IgD-negative memory B cell (primary cell): ENCODE measurements around the gene GABBR2. TPM values are rescaled to one million over a fixed set of nuclear protein-coding genes. Genes with fewer than 3 reads are reported as not detected.

Experiments used
- H3K27ac Mint-ChIP-seq, 3 donors: one replicate each; pipeline ENCODE4 v1.8.0; 2020 to 2022; ENCODE audit warnings: mild to moderate bottlenecking in 3 of 3, mixed read lengths in 3 of 3, moderate library complexity in 1 of 3
- H3K27me3 Mint-ChIP-seq: one replicate; pipeline ENCODE4 v1.8.0; 2021; ENCODE audit warnings: mixed read lengths
- H3K36me3 Mint-ChIP-seq: one replicate; pipeline ENCODE4 v1.8.0; 2020; ENCODE audit warnings: mild to moderate bottlenecking, mixed read lengths
- H3K4me1 Mint-ChIP-seq, 3 donors: one replicate each; pipeline ENCODE4 v1.8.0; 2020 to 2022; ENCODE audit warnings: mixed read lengths in 3 of 3, mild to moderate bottlenecking in 1 of 3
- H3K4me3 Mint-ChIP-seq, 4 donors: one replicate each; pipeline ENCODE4 v1.8.0; 2020 to 2022; ENCODE audit warnings: mild to moderate bottlenecking in 4 of 4, mixed read lengths in 4 of 4, moderate library complexity in 3 of 4
- H3K9me3 Mint-ChIP-seq, 3 donors: one replicate each; pipeline ENCODE4 v1.8.0; 2020 to 2021; ENCODE audit warnings: mixed read lengths in 3 of 3, mild to moderate bottlenecking in 1 of 3
- polyA plus RNA-seq: library from polyadenylated mRNA; unstranded; fragments of 300-500 nt; fragmentation: Illumina TruSeq; gene quantifications from one replicate; pipeline ENCODE4 v1.2.3, GENCODE V29; 2021

The GABBR2 gene
- polyA plus RNA-seq, 1 donor from 2014 or later = not detected

DNA sequence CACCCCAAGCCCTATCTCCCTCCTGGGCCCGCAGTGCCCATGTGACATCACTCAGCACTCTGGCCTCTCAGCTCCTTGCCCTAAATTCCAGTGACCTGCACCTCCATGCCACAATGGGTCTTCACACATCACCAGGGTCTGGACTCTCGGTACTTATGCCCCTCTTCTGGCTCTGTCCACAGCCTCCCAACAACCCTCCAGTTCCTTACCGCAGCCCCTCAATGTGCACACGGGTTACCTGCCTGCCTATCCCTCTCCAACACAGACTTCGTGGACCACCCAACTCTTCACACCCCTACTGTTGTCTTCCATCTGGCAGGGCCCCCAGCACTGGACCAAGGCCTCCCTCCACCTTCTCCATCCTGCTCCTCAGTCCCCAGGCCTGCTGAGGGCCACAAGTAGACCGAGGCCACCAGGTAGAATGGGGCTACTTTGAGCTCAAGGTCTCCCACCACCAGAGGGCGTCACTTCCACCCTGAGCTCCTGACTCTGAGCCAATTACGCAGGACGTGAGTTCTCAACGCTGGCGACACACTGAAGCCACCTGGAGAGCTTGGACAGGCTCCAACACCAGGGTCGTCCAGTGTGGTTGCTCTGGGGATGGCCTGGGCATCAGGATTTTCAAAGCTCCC lies 172.1 kb downstream of the GABBR2 start:
- H3K4me1 Mint-ChIP-seq = no peaks in the 10 kb centered on the region
- H3K36me3 Mint-ChIP-seq = no peaks in the 10 kb centered on the region
- peaks cover 0 to 2% (median 0%) of the 10 kb centered on the region in 3 donors for H3K9me3 Mint-ChIP-seq
- no peak overlapping the region for H3K27ac Mint-ChIP-seq
- peaks cover 7% of the 10 kb centered on the region for H3K27me3 Mint-ChIP-seq
- no peak overlapping the region for H3K4me3 Mint-ChIP-seq

DNA sequence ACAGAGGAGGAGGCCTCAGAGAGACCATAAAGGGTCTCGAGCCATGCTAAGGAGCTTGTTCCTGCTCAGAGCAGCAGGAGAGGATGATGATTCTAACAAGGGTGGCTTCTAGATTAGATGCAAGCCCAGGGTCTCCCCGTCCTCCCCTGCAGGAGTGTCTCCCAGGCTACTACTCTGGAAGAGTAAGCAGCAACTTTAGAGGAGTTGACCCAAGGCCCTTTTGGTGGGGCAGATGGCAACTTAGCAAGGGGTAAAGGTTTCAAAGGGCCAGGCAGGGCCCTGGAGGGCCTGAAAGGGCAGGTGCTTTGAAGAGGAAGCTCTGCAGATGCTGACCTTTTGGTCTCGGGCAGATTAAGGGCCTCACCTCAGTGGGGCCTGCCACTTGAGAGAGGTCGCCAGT lies 174.9 kb downstream of the GABBR2 start:
- H3K4me1 Mint-ChIP-seq = no peaks in the 10 kb centered on the region
- H3K4me3 Mint-ChIP-seq = no peak overlapping the region
- peaks cover 14% of the 10 kb centered on the region for H3K27me3 Mint-ChIP-seq
- no peak overlapping the region for H3K27ac Mint-ChIP-seq
- peaks cover 0 to 2% (median 0%) of the 10 kb centered on the region in 3 donors for H3K9me3 Mint-ChIP-seq
- H3K36me3 Mint-ChIP-seq = no peaks in the 10 kb centered on the region

DNA sequence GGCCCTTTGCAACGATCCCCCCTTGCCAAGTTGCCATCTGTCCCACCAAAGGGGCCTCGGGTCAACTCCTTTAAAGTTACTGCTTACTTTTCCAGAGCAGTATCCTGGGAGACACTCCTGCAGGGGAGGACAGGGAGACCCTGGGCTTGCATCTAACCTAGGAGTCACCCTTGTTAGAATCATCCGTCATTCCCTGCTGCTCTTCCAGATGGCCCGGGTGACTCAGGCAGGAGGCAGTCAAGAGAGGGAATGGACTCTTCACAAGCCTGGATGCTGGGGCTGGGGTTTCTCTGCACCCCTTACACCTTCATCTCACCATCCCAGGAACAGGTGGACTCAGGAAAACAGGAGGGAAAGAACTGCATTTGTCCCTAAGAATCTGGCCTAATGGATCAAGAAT lies 175.6 kb downstream of the GABBR2 start:
- no peaks in the 10 kb centered on the region for H3K4me1 Mint-ChIP-seq
- peaks cover 0 to 2% (median 0%) of the 10 kb centered on the region in 3 donors for H3K9me3 Mint-ChIP-seq
- H3K27me3 Mint-ChIP-seq = peaks cover 12% of the 10 kb centered on the region

DNA sequence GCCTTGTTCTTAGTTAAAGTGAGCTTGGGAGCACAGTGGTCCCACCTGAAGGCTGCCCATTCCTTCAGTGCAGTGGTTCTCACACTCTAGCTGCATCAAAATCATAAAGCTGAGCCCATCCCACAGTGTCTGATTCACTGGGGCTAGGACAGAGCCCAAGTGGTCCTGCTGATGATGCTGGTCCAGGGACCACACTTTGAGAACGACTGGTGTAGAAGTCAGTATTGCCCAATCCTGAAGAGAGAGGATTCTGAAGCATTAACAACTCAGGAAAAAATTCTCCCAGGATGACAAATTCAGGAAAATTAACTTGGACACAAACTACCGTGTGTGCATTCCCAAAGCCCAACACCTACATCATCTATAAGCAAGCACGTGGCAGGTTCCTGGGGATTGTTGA lies 176.2 kb downstream of the GABBR2 start:
- Mint-ChIP-seq H3K36me3 (no peaks in the 10 kb centered on the region), H3K27me3 (peaks cover 12% of the 10 kb centered on the region), H3K9me3 (peaks cover 0 to 2% (median 0%) of the 10 kb centered on the region in 3 donors), H3K4me1 (no peaks in the 10 kb centered on the region), H3K4me3 (no peak overlapping the region), H3K27ac (no peak overlapping the region)

More for the DNA sequence above, 175.6 kb downstream of the GABBR2 start:
- Mint-ChIP-seq H3K4me3 (no peak overlapping the region), H3K27ac (peak overlapping the region in 2 of 3 donors; percentile 26 to 40), H3K36me3 (no peaks in the 10 kb centered on the region)

DNA sequence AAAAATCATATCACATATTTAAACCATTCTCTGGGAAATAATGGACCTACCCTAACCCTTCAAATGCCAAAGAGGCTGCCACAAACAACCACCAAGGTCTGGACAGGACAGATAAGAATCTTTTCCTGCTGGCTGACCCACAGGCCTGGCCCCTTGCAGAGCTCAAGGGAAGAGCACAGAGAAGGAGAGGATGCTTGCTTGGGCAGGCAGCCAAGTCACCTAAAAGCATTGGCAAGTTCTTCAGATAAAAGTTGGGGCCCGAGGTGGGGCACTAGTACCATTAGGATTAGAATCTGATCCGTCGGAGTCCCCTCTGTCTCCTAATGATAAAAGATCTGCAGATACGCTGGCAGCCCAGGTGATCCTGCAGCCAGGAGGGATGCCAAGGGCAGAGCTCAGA lies 176.6 kb downstream of the GABBR2 start:
- H3K4me1 Mint-ChIP-seq = no peaks in the 10 kb centered on the region
- H3K9me3 Mint-ChIP-seq = peaks cover 0 to 2% (median 0%) of the 10 kb centered on the region in 3 donors
- no peak overlapping the region for H3K4me3 Mint-ChIP-seq
- no peak overlapping the region for H3K27ac Mint-ChIP-seq
- H3K27me3 Mint-ChIP-seq = peaks cover 12% of the 10 kb centered on the region
- H3K36me3 Mint-ChIP-seq = no peaks in the 10 kb centered on the region

DNA sequence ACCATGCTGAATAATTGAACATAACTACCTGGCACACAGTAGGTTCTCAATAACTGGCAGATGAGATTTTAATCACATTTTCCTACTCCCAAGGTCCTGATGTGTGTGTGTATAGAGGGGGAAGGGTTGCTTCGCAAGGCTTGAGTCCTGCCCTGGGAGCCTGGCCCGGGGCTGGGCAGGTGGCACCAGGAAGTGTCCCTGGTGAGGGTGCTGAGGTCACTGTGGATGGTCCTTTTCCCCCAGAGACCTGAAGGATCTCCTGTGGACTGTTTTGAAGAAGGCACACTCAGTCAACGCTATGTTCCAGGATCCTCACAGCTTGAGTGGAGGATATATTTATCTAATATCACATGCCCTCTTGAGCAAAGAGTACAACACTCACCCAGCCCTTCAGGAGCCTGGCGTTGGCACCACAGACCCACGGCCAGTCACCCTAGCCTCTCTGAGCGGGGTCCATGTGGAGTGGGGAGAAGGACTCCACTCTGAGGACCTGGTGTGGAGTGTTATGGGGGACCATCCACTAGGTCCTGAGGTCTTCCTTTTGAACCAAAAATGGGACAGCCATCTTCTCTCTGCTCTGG lies 177.8 kb downstream of the GABBR2 start:
- Mint-ChIP-seq H3K4me3 (no peak overlapping the region), H3K9me3 (peaks cover 0 to 2% (median 0%) of the 10 kb centered on the region in 3 donors), H3K36me3 (no peaks in the 10 kb centered on the region), H3K27me3 (peaks cover 11% of the 10 kb centered on the region), H3K27ac (no peak overlapping the region), H3K4me1 (no peaks in the 10 kb centered on the region)

DNA sequence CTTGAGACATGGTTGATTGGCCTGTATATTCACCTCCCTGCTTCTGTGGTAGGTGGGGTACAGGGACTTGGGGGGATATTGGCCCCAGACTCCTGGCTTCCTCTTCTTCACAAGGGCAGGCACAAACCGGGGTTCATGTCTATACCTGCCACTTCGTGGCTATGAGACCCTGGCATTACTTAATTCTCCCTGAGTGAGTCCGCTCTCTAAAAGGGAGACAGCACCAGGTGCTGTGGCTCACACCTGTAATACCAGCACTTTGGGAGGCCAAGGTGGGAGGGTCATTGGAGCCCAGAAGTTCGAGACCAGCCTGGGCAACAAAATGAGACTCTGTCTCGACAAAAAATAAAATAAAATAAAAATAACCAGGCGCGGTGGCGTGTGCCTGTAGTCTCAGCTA lies 178.5 kb downstream of the GABBR2 start:
- H3K4me1 Mint-ChIP-seq = no peaks in the 10 kb centered on the region
- no peaks in the 10 kb centered on the region for H3K9me3 Mint-ChIP-seq
- H3K27me3 Mint-ChIP-seq = peaks cover 11% of the 10 kb centered on the region
- H3K27ac Mint-ChIP-seq = no peak overlapping the region
- no peaks in the 10 kb centered on the region for H3K36me3 Mint-ChIP-seq
- no peak overlapping the region for H3K4me3 Mint-ChIP-seq

DNA sequence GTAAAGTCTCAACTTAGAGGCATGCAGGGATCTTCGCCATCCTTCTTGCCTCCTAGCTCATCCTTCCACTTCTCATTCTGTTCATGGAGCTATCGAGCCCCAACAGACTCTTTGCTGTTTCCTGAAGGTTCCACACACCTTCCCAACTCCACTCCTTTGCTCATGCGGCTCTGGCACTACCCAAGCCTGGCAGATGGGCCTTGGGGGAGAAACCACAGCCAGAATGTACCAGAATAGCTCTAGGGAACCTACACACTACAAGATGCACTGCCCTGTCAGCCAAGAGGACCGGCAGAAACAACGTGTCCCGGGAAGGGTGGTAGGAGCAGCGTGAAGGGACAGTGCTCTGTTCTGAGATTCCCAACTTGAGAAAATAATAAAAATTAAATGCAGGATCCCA lies 178.9 kb downstream of the GABBR2 start:
- H3K4me3 Mint-ChIP-seq = no peak overlapping the region
- no peaks in the 10 kb centered on the region for H3K4me1 Mint-ChIP-seq
- no peak overlapping the region for H3K27ac Mint-ChIP-seq
- no peaks in the 10 kb centered on the region for H3K36me3 Mint-ChIP-seq
- H3K27me3 Mint-ChIP-seq = peaks cover 12% of the 10 kb centered on the region
- H3K9me3 Mint-ChIP-seq = no peaks in the 10 kb centered on the region

DNA sequence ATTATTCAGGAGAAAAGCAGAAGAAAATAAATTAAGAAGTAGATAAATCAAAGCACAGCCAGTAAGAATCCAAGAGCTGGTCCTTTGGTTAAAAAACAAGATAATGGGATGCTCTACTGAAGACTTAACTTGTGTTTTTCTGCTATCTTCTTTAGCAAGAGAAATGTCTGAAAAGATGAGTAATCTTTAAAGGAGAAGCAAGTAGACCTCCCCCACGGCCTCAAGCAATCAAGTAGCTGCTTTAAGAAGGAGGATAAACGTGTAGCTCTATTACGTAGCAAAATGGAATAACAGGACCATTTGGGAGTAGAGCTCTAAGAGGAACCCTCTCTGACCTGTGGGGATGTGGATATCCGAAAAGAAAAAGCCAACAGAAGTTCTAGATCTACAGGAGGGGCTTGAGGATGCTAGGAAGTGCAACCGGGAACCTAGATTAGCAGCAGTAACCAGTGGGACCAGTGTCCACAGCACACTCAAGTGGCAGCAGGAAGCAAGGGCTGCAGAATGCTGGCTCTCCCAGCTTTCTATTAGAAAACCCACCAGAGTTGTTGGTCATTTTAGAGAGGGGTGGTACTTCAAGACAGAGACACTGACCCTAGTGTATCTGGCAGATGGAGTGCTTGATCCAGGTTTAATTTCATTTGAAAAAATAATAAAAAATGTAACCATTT lies 185.4 kb downstream of the GABBR2 start:
- Mint-ChIP-seq H3K36me3 (no peaks in the 10 kb centered on the region), H3K27ac (no peak overlapping the region), H3K9me3 (peaks cover 0 to 4% (median 1%) of the 10 kb centered on the region in 3 donors), H3K27me3 (peaks cover 14% of the 10 kb centered on the region), H3K4me3 (no peak overlapping the region), H3K4me1 (no peaks in the 10 kb centered on the region)

DNA sequence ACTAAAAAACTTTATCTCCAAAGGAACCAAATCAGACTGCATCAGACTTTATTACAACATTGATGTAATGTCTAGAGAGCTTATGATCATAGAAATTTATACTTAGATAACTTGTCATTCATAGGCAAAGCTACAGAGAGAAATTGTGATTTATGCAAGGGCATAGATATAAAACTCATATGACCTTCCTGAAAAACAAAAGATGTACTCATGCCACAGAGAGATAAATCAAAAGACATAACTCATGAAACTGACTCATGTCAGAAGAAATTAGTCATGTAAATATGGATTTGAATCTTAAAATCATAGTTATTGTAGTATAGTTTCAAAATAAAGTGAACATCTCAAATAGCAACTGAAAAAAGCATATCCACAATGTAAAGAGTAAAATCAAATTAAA lies 186.2 kb downstream of the GABBR2 start:
- Mint-ChIP-seq H3K27ac (no peak overlapping the region), H3K27me3 (peaks cover 14% of the 10 kb centered on the region), H3K9me3 (peaks cover 0 to 4% (median 1%) of the 10 kb centered on the region in 3 donors), H3K4me3 (no peak overlapping the region), H3K4me1 (no peaks in the 10 kb centered on the region), H3K36me3 (no peaks in the 10 kb centered on the region)

DNA sequence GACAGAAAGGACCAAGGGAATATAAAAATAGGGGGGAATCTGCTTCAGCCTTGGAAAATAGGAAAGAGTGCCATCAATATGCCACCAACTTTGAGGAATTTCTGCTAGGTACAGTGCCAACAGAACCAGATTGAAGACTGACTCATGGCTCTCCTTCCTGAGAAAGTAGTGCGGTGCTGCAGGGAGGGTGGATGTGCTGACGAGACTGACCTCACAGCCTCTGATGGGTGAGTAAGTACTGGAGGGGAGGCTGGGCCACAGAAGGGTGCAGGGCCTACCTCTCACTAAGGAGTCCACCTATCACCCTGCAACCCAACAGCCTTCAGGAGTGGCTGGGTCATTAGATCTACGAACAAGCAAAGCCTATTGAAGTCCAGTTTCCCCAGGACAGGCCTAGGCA lies 187.6 kb downstream of the GABBR2 start:
- H3K36me3 Mint-ChIP-seq = no peaks in the 10 kb centered on the region
- H3K27me3 Mint-ChIP-seq = peaks cover 14% of the 10 kb centered on the region
- H3K27ac Mint-ChIP-seq = no peak overlapping the region
- no peak overlapping the region for H3K4me3 Mint-ChIP-seq
- no peaks in the 10 kb centered on the region for H3K4me1 Mint-ChIP-seq
- peaks cover 0 to 4% (median 1%) of the 10 kb centered on the region in 3 donors for H3K9me3 Mint-ChIP-seq

DNA sequence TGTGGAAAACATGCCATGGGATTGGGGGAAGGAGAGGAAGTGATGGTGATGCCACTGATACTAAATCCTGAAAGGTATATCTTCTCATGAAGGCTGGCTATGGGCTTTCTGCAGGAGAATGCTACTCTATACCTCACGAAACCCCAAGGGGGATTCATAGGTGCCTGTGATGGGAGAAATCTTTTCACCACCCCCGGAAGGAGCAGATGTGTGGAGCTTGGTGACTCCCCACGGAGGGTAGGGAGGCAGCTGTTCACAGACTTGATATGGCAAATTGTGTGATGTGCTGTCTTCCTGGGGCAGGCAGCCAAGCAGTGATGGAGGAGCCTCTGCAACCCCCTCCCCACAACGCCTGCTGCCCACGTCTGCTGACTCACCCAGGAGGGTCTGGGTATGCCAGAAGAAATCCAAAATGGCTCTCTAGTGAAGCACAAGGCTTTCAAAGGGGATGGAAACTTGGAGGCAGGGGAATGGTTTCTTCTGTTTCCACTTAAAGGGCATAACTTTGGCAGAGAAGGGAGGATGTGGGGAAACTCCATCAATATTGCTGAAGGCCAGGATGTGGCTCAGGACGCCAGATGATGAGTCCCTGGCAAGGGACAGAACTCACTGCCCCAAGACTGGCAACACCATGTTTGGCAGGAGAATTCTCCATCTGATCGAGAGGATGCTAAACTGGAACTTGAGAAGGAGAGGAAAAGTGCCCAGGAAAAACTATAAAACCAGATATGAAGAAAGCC lies 188.3 kb downstream of the GABBR2 start:
- Mint-ChIP-seq H3K4me3 (no peak overlapping the region), H3K27ac (no peak overlapping the region), H3K27me3 (peaks cover 14% of the 10 kb centered on the region), H3K9me3 (peaks cover 0 to 4% (median 1%) of the 10 kb centered on the region in 3 donors), H3K4me1 (no peaks in the 10 kb centered on the region), H3K36me3 (no peaks in the 10 kb centered on the region)

DNA sequence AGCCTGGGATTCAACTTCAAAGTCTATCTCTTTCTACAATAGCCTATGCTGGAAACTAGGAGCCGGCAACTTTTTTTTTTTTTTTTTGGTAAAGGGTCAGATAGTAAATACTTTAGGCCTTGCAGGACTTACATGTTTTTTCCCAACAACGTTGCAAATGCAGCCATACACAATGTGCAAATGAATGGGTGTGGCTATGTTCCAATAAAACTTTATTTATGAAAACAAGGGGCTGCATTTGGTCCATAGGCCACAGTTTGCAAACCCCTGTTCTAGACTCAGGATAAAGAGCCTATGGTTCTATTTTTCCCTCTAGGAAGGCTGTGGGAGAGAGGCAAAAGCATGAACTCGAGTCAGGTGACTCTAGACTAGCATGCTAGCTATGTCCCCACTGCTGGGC lies 189.1 kb downstream of the GABBR2 start:
- Mint-ChIP-seq H3K27ac (no peak overlapping the region), H3K9me3 (peaks cover 0 to 4% (median 1%) of the 10 kb centered on the region in 3 donors), H3K4me3 (no peak overlapping the region), H3K27me3 (peaks cover 13% of the 10 kb centered on the region), H3K36me3 (no peaks in the 10 kb centered on the region), H3K4me1 (no peaks in the 10 kb centered on the region)

DNA sequence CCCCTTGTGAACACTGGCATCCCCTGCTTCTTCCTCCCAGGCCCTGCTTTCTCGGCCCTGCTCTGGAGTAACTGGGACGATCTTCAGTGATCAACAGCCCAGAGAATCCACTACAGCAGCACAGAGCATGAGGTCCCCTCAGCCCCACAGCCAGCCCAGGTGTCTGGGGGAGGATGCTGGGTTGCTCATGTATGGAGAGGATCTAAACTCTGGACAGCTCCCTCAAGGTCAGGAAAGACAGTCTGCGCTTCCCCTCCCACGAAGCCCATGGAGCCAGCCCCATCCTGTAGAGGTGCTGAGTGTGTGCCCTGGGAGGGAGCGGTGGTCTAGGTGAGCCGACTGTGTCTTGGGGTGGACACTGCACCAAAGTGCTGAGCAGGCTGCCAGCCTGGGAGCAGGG lies 190.2 kb downstream of the GABBR2 start:
- Mint-ChIP-seq H3K9me3 (peaks cover 0 to 4% (median 1%) of the 10 kb centered on the region in 3 donors), H3K4me3 (no peak overlapping the region), H3K27me3 (peaks cover 10% of the 10 kb centered on the region), H3K4me1 (no peaks in the 10 kb centered on the region), H3K36me3 (no peaks in the 10 kb centered on the region), H3K27ac (no peak overlapping the region)

DNA sequence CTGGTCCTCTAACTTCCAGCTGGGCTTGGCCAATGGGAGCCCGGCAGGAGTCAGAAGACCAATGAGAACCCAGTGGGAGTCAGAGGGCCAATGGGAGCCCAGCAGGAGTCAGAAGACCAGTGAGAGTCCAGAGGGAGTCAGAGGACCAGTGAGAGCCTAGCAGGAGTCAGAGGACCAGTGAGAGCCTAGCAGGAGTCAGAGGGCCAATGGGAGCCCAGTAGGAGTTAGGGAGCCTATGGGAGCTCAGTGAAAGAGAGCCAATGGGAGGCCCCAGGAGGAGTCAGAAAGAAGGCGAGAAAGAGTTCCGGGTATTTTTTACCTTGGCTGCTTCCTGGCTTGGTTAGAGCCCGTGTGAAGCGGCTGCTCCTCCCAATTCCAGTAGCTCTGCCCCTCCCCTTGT lies 191.0 kb downstream of the GABBR2 start:
- Mint-ChIP-seq H3K27ac (no peak overlapping the region), H3K36me3 (no peaks in the 10 kb centered on the region), H3K4me3 (no peak overlapping the region), H3K27me3 (peaks cover 10% of the 10 kb centered on the region), H3K9me3 (peaks cover 0 to 4% (median 1%) of the 10 kb centered on the region in 3 donors), H3K4me1 (no peaks in the 10 kb centered on the region)
